Neural cell (in vitro differentiated cells): ENCODE data around the gene GDPD5.

Experiments used
- CTCF ChIP-seq: fragments of 450-650 bp; IDR thresholded peaks from 2 replicates; pipeline ENCODE4 v1.5.1; 2014; ENCODE audit warnings: antibody characterized with exemption, mild to moderate bottlenecking, moderate library complexity; ENCODE audit not compliant: poor library complexity, severe bottlenecking
- EP300 ChIP-seq: fragments of 450-650 bp; conservative IDR thresholded peaks from 2 replicates; pipeline ENCODE4 v1.6.1; 2014; ENCODE audit warnings: antibody characterized with exemption, mild to moderate bottlenecking, moderate library complexity; ENCODE audit not compliant: poor library complexity, severe bottlenecking
- EZH2 ChIP-seq: fragments of 200-600, 300-800 bp; shearing (Covaris generic), sonication (generic); IDR thresholded peaks from 2 replicates; pipeline ENCODE4 v1.6.1; 2014; ENCODE audit warnings: antibody characterized with exemption, low read length, borderline replicate concordance, mild to moderate bottlenecking; ENCODE audit not compliant: insufficient read depth, poor library complexity, severe bottlenecking
- MXI1 ChIP-seq: fragments of 450-650 bp; conservative IDR thresholded peaks from 2 replicates; pipeline ENCODE4 v1.6.1; 2014; ENCODE audit warnings: antibody characterized with exemption, mild to moderate bottlenecking; ENCODE audit not compliant: poor library complexity, severe bottlenecking
- POLR2AphosphoS5 ChIP-seq: IDR thresholded peaks from 2 replicates; pipeline ENCODE4 v1.6.1; 2012
- RAD21 ChIP-seq: fragments of 450-650 bp; conservative IDR thresholded peaks from 2 replicates; pipeline ENCODE4 v1.6.1; 2014; ENCODE audit warnings: antibody characterized with exemption, mild to moderate bottlenecking, moderate library complexity
- SMC3 ChIP-seq: fragments of 450-650 bp; conservative IDR thresholded peaks from 2 replicates; pipeline ENCODE4 v1.6.1; 2014; ENCODE audit warnings: antibody characterized with exemption, mild to moderate bottlenecking, moderate library complexity; ENCODE audit not compliant: poor library complexity
- TAF1 ChIP-seq: IDR thresholded peaks from 2 replicates; pipeline ENCODE4 v1.6.1; 2012; ENCODE audit warnings: low read depth
- TF ChIP-seq, protein P1 (sequence below): IDR thresholded peaks from 2 replicates; pipeline ENCODE4 v1.6.1; 2012; ENCODE audit warnings: borderline replicate concordance

- no peak for TF ChIP-seq TAF1
- TF ChIP-seq CTCF: no peak
- TF ChIP-seq, protein P1, sequence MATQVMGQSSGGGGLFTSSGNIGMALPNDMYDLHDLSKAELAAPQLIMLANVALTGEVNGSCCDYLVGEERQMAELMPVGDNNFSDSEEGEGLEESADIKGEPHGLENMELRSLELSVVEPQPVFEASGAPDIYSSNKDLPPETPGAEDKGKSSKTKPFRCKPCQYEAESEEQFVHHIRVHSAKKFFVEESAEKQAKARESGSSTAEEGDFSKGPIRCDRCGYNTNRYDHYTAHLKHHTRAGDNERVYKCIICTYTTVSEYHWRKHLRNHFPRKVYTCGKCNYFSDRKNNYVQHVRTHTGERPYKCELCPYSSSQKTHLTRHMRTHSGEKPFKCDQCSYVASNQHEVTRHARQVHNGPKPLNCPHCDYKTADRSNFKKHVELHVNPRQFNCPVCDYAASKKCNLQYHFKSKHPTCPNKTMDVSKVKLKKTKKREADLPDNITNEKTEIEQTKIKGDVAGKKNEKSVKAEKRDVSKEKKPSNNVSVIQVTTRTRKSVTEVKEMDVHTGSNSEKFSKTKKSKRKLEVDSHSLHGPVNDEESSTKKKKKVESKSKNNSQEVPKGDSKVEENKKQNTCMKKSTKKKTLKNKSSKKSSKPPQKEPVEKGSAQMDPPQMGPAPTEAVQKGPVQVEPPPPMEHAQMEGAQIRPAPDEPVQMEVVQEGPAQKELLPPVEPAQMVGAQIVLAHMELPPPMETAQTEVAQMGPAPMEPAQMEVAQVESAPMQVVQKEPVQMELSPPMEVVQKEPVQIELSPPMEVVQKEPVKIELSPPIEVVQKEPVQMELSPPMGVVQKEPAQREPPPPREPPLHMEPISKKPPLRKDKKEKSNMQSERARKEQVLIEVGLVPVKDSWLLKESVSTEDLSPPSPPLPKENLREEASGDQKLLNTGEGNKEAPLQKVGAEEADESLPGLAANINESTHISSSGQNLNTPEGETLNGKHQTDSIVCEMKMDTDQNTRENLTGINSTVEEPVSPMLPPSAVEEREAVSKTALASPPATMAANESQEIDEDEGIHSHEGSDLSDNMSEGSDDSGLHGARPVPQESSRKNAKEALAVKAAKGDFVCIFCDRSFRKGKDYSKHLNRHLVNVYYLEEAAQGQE: no peak
- TF ChIP-seq EP300: no peak
- TF ChIP-seq SMC3: no peak
- TF ChIP-seq RAD21: no peak
- no peak for TF ChIP-seq POLR2AphosphoS5
- TF ChIP-seq MXI1: no peak
- TF ChIP-seq EZH2: no peak
Observed at GRCh38 chr11:75523189-75523588, 2.6 kb downstream of the GDPD5 start.
